Measurements from ENCODE around the gene OXGR1.
"Not testable (repeated sequence)": the region's sequence is repeated elsewhere in the genome, so short reads cannot be mapped to it uniquely, and the experiment has no call there.

OXGR1 gene

GRCh38 chr13:96998051-96998450, 3.8 kb upstream of the OXGR1 start:
- no peak overlapping the region for H3K4me3 ChIP-seq (ENCODE audit: low read length)
- TF ChIP-seq ZNF274 (IDR thresholded peaks at IDR 0.05; ENCODE audit: low read depth, low read length): no peak

DNA sequence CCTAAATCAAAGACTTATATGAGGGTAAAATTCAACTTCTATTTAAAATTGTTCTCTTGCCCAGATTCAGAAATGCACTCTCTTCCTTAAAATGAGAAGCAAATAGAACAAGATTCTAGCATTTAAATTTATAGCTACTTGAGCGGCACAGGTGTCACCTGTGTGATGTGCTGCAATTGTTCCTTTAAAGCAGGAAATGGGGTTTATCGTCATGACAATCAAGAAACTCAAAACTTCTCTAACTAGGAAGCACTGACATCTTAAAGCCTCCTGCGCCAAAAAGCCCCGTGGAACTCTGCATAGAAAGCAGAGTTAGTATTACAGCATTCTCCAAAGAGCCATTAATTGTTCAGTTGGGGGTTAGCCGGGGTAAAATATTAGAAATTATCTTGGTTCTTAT, 2.6 kb upstream of the OXGR1 start:
- H3K4me3 ChIP-seq (ENCODE audit: low read length): no peak overlapping the region
- no peak for TF ChIP-seq ZNF274 (IDR thresholded peaks at IDR 0.05; ENCODE audit: low read depth, low read length)

DNA sequence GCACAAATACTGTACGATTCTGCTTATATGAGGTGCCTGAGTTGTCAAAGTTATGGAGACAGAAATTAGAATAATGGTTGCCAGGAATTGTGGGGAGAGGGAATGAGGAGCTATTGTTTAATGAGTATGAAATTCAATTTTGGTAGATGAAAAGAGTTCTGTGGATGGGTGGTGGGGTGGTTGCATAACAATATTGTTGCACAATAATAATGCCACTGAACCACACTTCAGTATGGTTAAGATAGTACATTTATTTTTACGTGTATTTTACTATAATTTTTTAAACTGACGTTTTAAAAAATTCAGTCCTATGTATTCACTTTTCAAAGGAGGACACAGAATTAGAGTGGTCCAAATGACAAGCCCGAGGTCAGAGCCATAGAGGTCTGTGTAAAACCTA, 1.8 kb upstream of the OXGR1 start:
- TF ChIP-seq ZNF274 (IDR thresholded peaks at IDR 0.05; ENCODE audit: low read depth, low read length): no peak
- H3K4me3 ChIP-seq (ENCODE audit: low read length): no peak overlapping the region

DNA sequence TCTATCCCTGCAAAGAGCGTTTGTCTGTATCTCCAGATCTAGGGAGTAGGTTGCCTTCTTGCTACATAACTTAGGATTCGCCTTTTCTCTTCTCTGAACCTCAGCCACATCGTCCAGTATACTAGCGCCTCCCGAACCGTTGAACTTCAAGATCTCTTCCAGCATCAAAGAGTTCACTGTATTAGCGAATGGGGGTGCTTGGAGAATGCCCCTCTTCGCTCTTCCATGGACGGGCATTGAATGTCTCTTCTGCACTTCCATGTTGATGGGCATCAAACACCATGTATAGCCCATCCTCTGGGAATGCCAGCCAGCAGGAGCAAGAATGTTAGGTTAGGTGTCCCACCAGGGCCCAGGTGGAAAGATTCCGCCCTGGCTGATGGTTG, 575 bp upstream of the OXGR1 start:
- H3K4me3 ChIP-seq (ENCODE audit: low read length): no peak overlapping the region
- no peak for TF ChIP-seq ZNF274 (IDR thresholded peaks at IDR 0.05; ENCODE audit: low read depth, low read length)

DNA sequence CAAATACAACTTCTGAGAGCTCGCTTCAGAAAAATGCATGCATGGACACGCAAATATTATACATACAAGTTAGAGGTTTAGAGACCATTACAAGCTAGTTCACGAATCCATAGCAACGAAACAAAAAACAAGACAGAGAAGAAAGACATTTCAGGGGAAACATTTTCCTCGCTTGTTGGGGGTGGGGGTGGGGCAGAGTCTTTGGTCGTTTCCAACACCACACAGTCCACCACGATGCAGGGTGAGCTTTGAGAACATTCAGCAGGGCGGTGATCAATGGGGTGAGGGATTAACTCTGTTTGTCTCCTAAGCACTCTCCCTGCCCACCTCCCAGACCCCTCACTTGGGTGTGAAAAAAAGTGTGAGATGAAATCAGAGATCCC, 651 bp downstream of the OXGR1 start:
- TF ChIP-seq ZNF274 (IDR thresholded peaks at IDR 0.05; ENCODE audit: low read depth, low read length): no peak
- no peak overlapping the region for H3K4me3 ChIP-seq (ENCODE audit: low read length)

DNA sequence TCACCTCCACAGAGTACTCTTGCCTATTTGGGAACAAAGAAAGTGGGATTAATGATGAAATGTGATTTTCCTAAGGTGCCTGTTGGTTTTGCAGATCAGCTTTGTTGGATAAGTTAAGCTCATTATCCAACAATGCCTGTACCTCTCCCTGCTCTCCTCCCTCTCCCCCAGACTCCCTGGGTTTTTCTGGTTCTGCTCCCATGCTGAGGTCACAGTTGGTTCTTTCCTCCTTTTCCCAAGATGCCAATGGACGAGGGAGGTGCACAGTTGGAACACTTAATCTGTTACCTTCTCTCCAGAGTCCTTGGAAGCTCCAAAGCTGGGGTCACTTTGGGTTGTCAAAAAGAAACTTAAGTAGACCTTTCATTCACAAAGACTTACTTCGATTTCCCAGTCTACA, 1.6 kb downstream of the OXGR1 start:
- H3K4me3 ChIP-seq (ENCODE audit: low read length): no peak overlapping the region
- TF ChIP-seq ZNF274 (IDR thresholded peaks at IDR 0.05; ENCODE audit: low read depth, low read length): no peak

DNA sequence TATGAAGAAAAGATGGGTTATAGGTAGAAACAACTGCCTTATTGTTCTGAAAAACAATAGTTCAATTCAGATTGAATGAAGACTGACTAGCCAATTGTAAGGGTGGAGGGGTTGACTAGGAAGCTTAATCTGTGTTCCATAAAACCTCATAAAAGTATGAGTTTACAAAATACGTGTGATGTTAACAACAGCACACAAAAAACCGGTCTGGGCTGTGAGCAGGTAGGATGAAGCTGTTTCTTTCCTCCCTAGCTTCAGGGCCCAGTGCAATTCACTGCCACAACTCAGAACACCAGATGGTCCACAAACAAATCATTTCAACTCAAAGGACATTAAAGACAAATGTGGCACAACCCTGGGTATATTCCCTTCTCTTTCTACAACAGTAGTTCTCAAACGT, 3.2 kb downstream of the OXGR1 start:
- no peak overlapping the region for H3K4me3 ChIP-seq (ENCODE audit: low read length)
- TF ChIP-seq ZNF274 (IDR thresholded peaks at IDR 0.05; ENCODE audit: low read depth, low read length): no peak

DNA sequence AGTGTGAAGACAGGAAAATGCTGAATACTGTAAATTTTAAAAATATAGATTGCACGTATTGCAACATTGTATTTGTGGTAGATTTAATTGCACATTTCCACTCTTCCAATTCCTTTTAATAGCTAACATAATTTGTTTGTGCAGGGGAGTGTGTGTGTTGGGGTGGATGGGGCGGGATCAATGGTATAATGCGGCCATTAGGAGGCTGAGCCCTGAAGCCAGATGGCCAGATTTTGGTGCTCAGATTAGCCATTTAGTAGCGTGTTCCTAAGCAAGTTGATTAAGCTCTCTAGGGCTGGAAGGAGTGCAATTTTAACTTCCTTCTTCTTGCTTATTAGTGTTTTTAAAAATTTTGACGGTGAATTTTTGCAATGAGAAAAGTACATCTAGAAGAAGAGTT, 5.8 kb downstream of the OXGR1 start:
- H3K4me3 ChIP-seq (ENCODE audit: low read length): no peak overlapping the region
- no peak for TF ChIP-seq ZNF274 (IDR thresholded peaks at IDR 0.05; ENCODE audit: low read depth, low read length)

DNA sequence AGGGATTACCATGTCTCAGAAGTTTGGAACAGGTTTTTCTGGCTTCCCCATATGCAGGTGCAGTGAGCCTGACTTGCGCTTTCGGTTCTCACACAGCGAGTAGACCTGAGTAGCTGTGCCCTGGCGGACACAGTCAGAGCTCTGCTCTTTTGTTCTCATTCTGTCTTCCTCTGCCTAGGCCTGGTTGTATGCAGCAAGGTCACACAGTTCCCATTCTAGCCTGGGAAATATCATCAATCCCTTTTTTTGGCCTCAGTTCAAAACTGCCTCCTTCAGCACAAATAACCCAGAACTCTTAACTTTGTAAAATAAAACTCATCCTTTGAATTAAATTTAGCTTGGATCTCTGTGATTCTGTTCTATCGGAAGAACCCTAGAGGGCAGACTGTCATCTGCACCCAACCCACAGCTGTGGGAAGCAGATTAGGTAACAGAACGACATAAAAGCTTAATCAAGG, 10.2 kb downstream of the OXGR1 start:
- peak overlapping the region; percentile 9; the same call in 1 of the 2 replicates for H3K4me3 ChIP-seq (ENCODE audit: low read length)
- TF ChIP-seq ZNF274 (IDR thresholded peaks at IDR 0.05; ENCODE audit: low read depth, low read length): no peak

DNA sequence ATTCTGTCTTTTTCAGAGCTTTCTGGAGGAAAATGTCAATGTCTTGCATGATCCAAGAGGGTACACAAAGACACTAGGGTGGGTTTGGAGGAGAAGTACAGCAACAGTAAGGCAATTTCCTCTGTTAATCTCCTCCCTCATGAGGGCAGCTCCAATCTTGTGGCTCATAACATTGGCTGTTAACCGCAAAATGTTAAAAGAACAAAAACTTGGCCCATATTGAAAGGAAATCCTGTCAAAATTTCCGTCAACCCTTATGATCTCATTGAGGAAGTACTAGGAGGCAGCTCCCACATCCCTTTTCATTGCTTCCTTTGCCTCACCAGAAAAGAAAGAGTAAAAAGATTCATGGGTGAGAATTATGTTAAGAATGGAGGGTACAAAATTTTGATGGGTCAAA, 11.6 kb downstream of the OXGR1 start:
- no peak for TF ChIP-seq ZNF274 (IDR thresholded peaks at IDR 0.05; ENCODE audit: low read depth, low read length)
- no peak overlapping the region for H3K4me3 ChIP-seq (ENCODE audit: low read length)

- not testable (repeated sequence) for H3K4me3 ChIP-seq (ENCODE audit: low read length)
Observed at GRCh38 chr13:96979861-96980260, 14.4 kb downstream of the OXGR1 start.

- no peak for TF ChIP-seq ZNF274 (IDR thresholded peaks at IDR 0.05; ENCODE audit: low read depth, low read length)
- H3K4me3 ChIP-seq (ENCODE audit: low read length): no peak overlapping the region
Observed at GRCh38 chr13:96968027-96968426, 26.2 kb downstream of the OXGR1 start.

DNA sequence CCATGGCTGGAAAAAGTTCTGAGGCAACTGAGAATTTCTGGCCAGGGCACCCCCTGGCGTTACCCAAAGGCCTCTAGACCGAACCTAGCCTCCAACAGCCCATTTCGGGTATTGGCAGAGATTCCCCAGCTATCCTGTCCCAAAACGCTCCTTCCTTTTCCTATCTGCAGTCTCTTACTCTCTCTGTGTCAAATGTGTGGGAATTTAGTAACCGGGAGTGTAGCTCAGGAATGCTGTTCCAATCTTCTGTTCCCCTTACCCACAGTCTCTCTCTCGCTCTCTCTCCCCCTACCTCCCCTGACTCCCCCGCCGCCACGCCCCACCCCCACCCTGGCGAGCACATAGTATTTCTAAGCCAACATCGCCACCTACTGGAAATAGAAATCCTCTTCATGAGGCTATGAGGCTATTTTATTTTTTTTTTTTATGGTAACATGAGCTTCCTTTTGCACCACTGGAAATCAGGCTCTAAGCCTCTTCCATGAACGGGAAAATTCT, 27.0 kb downstream of the OXGR1 start:
- no peak overlapping the region for H3K4me3 ChIP-seq (ENCODE audit: low read length)
- TF ChIP-seq ZNF274 (IDR thresholded peaks at IDR 0.05; ENCODE audit: low read depth, low read length): no peak

- no peak overlapping the region for H3K4me3 ChIP-seq (ENCODE audit: low read length)
- TF ChIP-seq ZNF274 (IDR thresholded peaks at IDR 0.05; ENCODE audit: low read depth, low read length): no peak
Observed at GRCh38 chr13:96966415-96967102, 27.7 kb downstream of the OXGR1 start.

DNA sequence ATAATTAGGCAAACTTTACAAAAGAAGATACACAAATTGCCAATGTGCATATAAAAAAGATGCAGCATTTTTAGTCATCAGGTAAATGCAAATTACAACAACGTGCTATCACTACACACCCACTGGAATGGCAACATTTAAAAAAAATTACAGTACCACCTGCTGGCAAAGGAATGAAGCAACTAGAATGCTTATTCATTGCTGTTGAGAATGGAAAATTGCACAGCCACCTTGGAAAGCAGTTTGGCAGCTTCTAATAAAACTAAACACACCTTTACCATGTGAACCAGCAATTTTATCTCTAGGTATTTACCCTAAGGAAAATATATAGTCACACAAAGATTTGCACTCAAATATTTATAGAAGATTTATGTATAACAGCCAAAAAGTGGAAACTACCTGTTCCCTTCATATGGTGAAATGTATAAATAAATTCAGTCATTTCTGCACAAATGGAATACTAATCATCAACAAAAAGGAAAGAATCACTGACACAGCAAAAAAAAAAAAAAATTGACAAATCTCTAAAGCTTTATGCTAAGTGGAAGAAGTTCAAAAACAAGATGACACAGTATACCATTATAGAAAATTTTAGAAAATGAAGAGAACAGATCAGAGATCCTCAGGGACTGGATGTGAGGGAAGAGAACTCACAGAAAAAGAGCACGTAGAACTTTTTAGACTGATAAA, 30.3 kb downstream of the OXGR1 start:
- no peak overlapping the region for H3K4me3 ChIP-seq (ENCODE audit: low read length)
- no peak for TF ChIP-seq ZNF274 (IDR thresholded peaks at IDR 0.05; ENCODE audit: low read depth, low read length)

Measured in GM08714 (cell line).